ENCODE measurements around the gene SLC25A33. TPM values are rescaled to one million over a fixed set of nuclear protein-coding genes. Genes with fewer than 3 reads are reported as not detected.

SLC25A33 gene
- total RNA-seq, 2 experiments from 2014 or later, result 4.1 to 4.4 TPM

GRCh38 chr1:9597361-9598315 lies 58.4 kb downstream of the SLC25A33 start:
- no peak overlapping the region for H3K4me3 Mint-ChIP-seq
- ATAC-seq (no peak), DNase-seq (no peak)
- ChIA-PET CTCF (interaction anchor here (0.9 kb wide), 1 partner anchor 9 kb away, joined by 4 read pairs; the partner anchor contains the start of gene TMEM201), POLR2A (no interaction called here)
- H3K4me1 Mint-ChIP-seq (ENCODE audit: low read depth), result peaks cover 10% of the 10 kb centered on the region
- H3K36me3 Mint-ChIP-seq (ENCODE audit: low read depth), result peaks cover 6% of the 10 kb centered on the region
- H3K27me3 Mint-ChIP-seq (ENCODE audit: low read depth), result no peaks in the 10 kb centered on the region
- no peaks in the 10 kb centered on the region for H3K9me3 Mint-ChIP-seq (ENCODE audit: insufficient read depth)
- H3K27ac Mint-ChIP-seq, result no peak overlapping the region

- Mint-ChIP-seq H3K4me1 (ENCODE audit: low read depth) (peaks cover 5% of the 10 kb centered on the region), H3K36me3 (ENCODE audit: low read depth) (peaks cover 6% of the 10 kb centered on the region), H3K27me3 (ENCODE audit: low read depth) (no peaks in the 10 kb centered on the region), H3K4me3 (no peak overlapping the region), H3K9me3 (ENCODE audit: insufficient read depth) (no peaks in the 10 kb centered on the region), H3K27ac (no peak overlapping the region)
- ChIA-PET POLR2A (no interaction called here), CTCF (no interaction called here)
- DNase-seq, result no peak
- no peak for ATAC-seq
These were observed 59.0 kb downstream of the SLC25A33 start for GRCh38 chr1:9598316-9598700.

GRCh38 chr1:9599741-9600140 lies 60.5 kb downstream of the SLC25A33 start:
- Mint-ChIP-seq H3K4me1 (ENCODE audit: low read depth) (no peaks in the 10 kb centered on the region), H3K27ac (no peak overlapping the region), H3K4me3 (no peak overlapping the region), H3K9me3 (ENCODE audit: insufficient read depth) (no peaks in the 10 kb centered on the region), H3K27me3 (ENCODE audit: low read depth) (no peaks in the 10 kb centered on the region), H3K36me3 (ENCODE audit: low read depth) (peaks cover 6% of the 10 kb centered on the region)
- ATAC-seq, result no peak
- POLR2A ChIA-PET, result no interaction called here
- DNase-seq, result no peak
- CTCF ChIA-PET, result interaction anchor here (0.7 to 1.9 kb wide), 2 partner anchors 12 to 16 kb away, joined by 3 to 4 read pairs; partner anchors contain the start of gene TMEM201

- Mint-ChIP-seq H3K9me3 (ENCODE audit: insufficient read depth) (no peaks in the 10 kb centered on the region), H3K27ac (no peak overlapping the region), H3K36me3 (ENCODE audit: low read depth) (peaks cover 6% of the 10 kb centered on the region), H3K4me3 (no peak overlapping the region), H3K27me3 (ENCODE audit: low read depth) (no peaks in the 10 kb centered on the region), H3K4me1 (ENCODE audit: low read depth) (no peaks in the 10 kb centered on the region)
- no peak for ATAC-seq
- ChIA-PET CTCF (interaction anchor here (1.9 kb wide), 1 partner anchor 15 kb away, joined by 4 read pairs; no protein-coding TSS in a partner anchor), POLR2A (no interaction called here)
- no peak for DNase-seq
These were observed 61.9 kb downstream of the SLC25A33 start for GRCh38 chr1:9600861-9601834.

- no peaks in the 10 kb centered on the region for H3K4me1 Mint-ChIP-seq (ENCODE audit: low read depth)
- no peak overlapping the region for H3K27ac Mint-ChIP-seq
- no peaks in the 10 kb centered on the region for H3K27me3 Mint-ChIP-seq (ENCODE audit: low read depth)
- peaks cover 6% of the 10 kb centered on the region for H3K36me3 Mint-ChIP-seq (ENCODE audit: low read depth)
- no peaks in the 10 kb centered on the region for H3K9me3 Mint-ChIP-seq (ENCODE audit: insufficient read depth)
- no peak overlapping the region for H3K4me3 Mint-ChIP-seq
- POLR2A ChIA-PET, result no interaction called here
- CTCF ChIA-PET, result no interaction called here
- DNase-seq (no peak), ATAC-seq (no peak)
These were observed 62.9 kb downstream of the SLC25A33 start for GRCh38 chr1:9601942-9602793.

- DNase-seq, result no peak
- H3K9me3 Mint-ChIP-seq (ENCODE audit: insufficient read depth), result no peaks in the 10 kb centered on the region
- H3K4me1 Mint-ChIP-seq (ENCODE audit: low read depth), result no peaks in the 10 kb centered on the region
- ChIA-PET CTCF (no interaction called here), POLR2A (interaction anchor here (0.7 kb wide), 1 partner anchor 48 kb away, joined by 3 read pairs; no protein-coding TSS in a partner anchor)
- no peaks in the 10 kb centered on the region for H3K27me3 Mint-ChIP-seq (ENCODE audit: low read depth)
- no peak for ATAC-seq
- no peak overlapping the region for H3K4me3 Mint-ChIP-seq
- H3K27ac Mint-ChIP-seq, result no peak overlapping the region
- H3K36me3 Mint-ChIP-seq (ENCODE audit: low read depth), result peaks cover 6% of the 10 kb centered on the region
These were observed 63.5 kb downstream of the SLC25A33 start for GRCh38 chr1:9602794-9603167.

- Mint-ChIP-seq H3K27me3 (ENCODE audit: low read depth) (no peaks in the 10 kb centered on the region), H3K27ac (no peak overlapping the region), H3K4me1 (ENCODE audit: low read depth) (no peaks in the 10 kb centered on the region), H3K36me3 (ENCODE audit: low read depth) (peaks cover 6% of the 10 kb centered on the region), H3K4me3 (no peak overlapping the region), H3K9me3 (ENCODE audit: insufficient read depth) (no peaks in the 10 kb centered on the region)
- ATAC-seq (no peak), DNase-seq (no peak)
- POLR2A ChIA-PET, result interaction anchor here (0.7 kb wide), 1 partner anchor 47 kb away, joined by 3 read pairs; no protein-coding TSS in a partner anchor
- CTCF ChIA-PET, result interaction anchor here (0.6 kb wide), 1 partner anchor 13 kb away, joined by 3 read pairs; no protein-coding TSS in a partner anchor
These were observed 64.0 kb downstream of the SLC25A33 start for GRCh38 chr1:9603307-9603706.

GRCh38 chr1:9603766-9604753 lies 64.8 kb downstream of the SLC25A33 start:
- Mint-ChIP-seq H3K9me3 (ENCODE audit: insufficient read depth) (no peaks in the 10 kb centered on the region), H3K27ac (no peak overlapping the region), H3K4me3 (no peak overlapping the region), H3K4me1 (ENCODE audit: low read depth) (no peaks in the 10 kb centered on the region), H3K36me3 (ENCODE audit: low read depth) (peaks cover 6% of the 10 kb centered on the region), H3K27me3 (ENCODE audit: low read depth) (no peaks in the 10 kb centered on the region)
- DNase-seq (no peak), ATAC-seq (no peak)
- CTCF ChIA-PET, result interaction anchor here (0.6 kb wide), 1 partner anchor 12 kb away, joined by 3 read pairs; no protein-coding TSS in a partner anchor
- POLR2A ChIA-PET, result no interaction called here

GRCh38 chr1:9604836-9605235 lies 65.6 kb downstream of the SLC25A33 start:
- peaks cover 4% of the 10 kb centered on the region for H3K36me3 Mint-ChIP-seq (ENCODE audit: low read depth)
- ATAC-seq (no peak), DNase-seq (no peak)
- no peaks in the 10 kb centered on the region for H3K4me1 Mint-ChIP-seq (ENCODE audit: low read depth)
- ChIA-PET CTCF (no interaction called here), POLR2A (no interaction called here)
- H3K4me3 Mint-ChIP-seq, result no peak overlapping the region
- H3K9me3 Mint-ChIP-seq (ENCODE audit: insufficient read depth), result no peaks in the 10 kb centered on the region
- H3K27me3 Mint-ChIP-seq (ENCODE audit: low read depth), result no peaks in the 10 kb centered on the region
- no peak overlapping the region for H3K27ac Mint-ChIP-seq

- Mint-ChIP-seq H3K4me3 (no peak overlapping the region), H3K9me3 (ENCODE audit: insufficient read depth) (no peaks in the 10 kb centered on the region), H3K4me1 (ENCODE audit: low read depth) (no peaks in the 10 kb centered on the region), H3K27ac (no peak overlapping the region), H3K36me3 (ENCODE audit: low read depth) (peaks cover 6% of the 10 kb centered on the region), H3K27me3 (ENCODE audit: low read depth) (no peaks in the 10 kb centered on the region)
- DNase-seq, result no peak
- no peak for ATAC-seq
- POLR2A ChIA-PET, result interaction anchor here (0.7 kb wide), 1 partner anchor 20 kb away, joined by 3 read pairs; no protein-coding TSS in a partner anchor
- CTCF ChIA-PET, result no interaction called here
These were observed 66.7 kb downstream of the SLC25A33 start for GRCh38 chr1:9605946-9606455.

All from activated CD8-positive, alpha-beta T cell treated with anti-CD3 and anti-CD28 coated beads, Interleukin-2, amount 10 ng/mL, durations not matched to agents 7 days and 5 days (primary cell).